HUES6 (cell line): ENCODE measurements around the gene ATP5F1D.
"Not testable (repeated sequence)": the region's sequence is repeated elsewhere in the genome, so short reads cannot be mapped to it uniquely, and the experiment has no call there.

Experiments used
- H3K27ac ChIP-seq: 2 replicates; pipeline ENCODE4 v1.7.0; 2013; ENCODE audit warnings: low read depth, mild to moderate bottlenecking, low read length, inconsistent platforms
- H3K27me3 ChIP-seq: 2 replicates; pipeline ENCODE4 v1.6.1; 2013; ENCODE audit warnings: low read length; ENCODE audit not compliant: control insufficient read depth, insufficient read depth
- H3K36me3 ChIP-seq: 2 replicates; pipeline ENCODE4 v1.6.1; 2013; ENCODE audit warnings: low read length; ENCODE audit not compliant: control insufficient read depth, insufficient read depth
- H3K4me1 ChIP-seq: 2 replicates; pipeline ENCODE4 v1.6.1; 2013; ENCODE audit warnings: low read length; ENCODE audit not compliant: control insufficient read depth, insufficient read depth
- H3K4me3 ChIP-seq: 2 replicates; pipeline ENCODE4 v1.5.1; 2013; ENCODE audit warnings: low read depth, low read length
- H3K9ac ChIP-seq: one replicate; pipeline ENCODE4 v1.6.1; 2013; ENCODE audit warnings: mild to moderate bottlenecking, low read length
- H3K9me3 ChIP-seq: 2 replicates; pipeline ENCODE4 v1.6.1; 2013; ENCODE audit warnings: low read depth, low read length; ENCODE audit not compliant: control insufficient read depth, insufficient read depth

The ATP5F1D gene

DNA sequence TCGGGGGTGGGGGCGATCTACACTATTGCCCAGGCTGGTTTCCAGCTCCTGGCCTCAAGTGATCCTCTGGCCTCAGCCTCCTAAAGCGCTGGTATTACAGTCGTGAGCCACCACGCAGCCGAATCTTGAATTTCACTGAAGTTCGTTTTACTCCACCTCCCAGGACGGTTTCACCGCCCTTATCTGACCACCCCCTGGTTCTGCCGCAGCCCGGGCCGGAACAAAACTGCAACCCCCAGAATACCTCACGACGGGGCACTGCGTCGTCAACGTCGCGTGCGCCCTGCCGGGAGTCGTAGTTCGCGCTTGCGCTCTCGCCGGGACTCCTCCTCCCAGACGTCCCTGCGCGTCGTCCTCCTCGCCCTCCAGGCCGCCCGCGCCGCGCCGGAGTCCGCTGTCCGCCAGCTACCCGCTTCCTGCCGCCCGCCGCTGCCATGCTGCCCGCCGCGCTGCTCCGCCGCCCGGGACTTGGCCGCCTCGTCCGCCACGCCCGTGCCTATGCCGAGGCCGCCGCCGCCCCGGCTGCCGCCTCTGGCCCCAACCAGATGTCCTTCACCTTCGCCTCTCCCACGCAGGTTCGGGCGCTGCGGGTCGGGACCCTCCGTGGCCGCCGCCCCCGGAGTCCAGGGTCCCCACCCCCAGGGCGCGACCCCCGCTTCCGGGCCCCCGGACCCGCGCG lies at the start of gene ATP5F1D:
Gene ATP5F1D (plus strand): TSS at position 335 of the 679 bp plus-strand sequence. CDS start 100 bp downstream, at position 435.
- H3K9ac ChIP-seq: peak within 1 kb of the TSS; percentile 74
- H3K9me3 ChIP-seq: no peaks in the 10 kb centered on the region
- H3K4me1 ChIP-seq: peaks cover 18% of the 10 kb centered on the region
- 0 out of 2 replicates have a peak, but pooled peaks cover 3% of the 10 kb centered on the region for H3K36me3 ChIP-seq
- no peaks in the 10 kb centered on the region for H3K27me3 ChIP-seq
- peak within 1 kb of the TSS; percentile 39; the same call in 1 of the 2 replicates for H3K27ac ChIP-seq
- H3K4me3 ChIP-seq: peak within 1 kb of the TSS; percentile 89

DNA sequence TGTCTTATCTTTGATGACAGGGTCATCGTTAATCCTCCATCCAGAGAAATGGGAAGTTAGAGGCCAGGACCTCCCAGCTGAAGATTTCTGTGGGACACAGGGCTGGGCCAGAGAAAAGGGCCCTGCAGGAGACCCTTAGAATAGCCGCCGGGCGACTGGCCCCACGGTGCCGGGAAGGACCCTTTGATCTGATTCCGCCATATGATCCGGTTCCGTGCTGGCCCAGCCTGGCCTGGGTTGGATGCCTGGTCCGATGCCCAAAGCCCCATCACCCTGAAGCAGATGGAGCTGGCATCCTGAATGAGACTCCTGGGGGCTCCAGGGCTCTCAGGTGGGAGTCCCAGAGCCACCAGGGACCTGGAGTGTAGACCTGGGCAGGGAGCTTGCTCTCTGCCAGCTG lies 42.0 kb upstream of the ATP5F1D start:
- Histone ChIP-seq H3K4me1 (no peaks in the 10 kb centered on the region), H3K9ac (no peak overlapping the region), H3K27me3 (no peaks in the 10 kb centered on the region), H3K27ac (no peak overlapping the region), H3K36me3 (no peaks in the 10 kb centered on the region), H3K9me3 (no peaks in the 10 kb centered on the region), H3K4me3 (no peak overlapping the region)

DNA sequence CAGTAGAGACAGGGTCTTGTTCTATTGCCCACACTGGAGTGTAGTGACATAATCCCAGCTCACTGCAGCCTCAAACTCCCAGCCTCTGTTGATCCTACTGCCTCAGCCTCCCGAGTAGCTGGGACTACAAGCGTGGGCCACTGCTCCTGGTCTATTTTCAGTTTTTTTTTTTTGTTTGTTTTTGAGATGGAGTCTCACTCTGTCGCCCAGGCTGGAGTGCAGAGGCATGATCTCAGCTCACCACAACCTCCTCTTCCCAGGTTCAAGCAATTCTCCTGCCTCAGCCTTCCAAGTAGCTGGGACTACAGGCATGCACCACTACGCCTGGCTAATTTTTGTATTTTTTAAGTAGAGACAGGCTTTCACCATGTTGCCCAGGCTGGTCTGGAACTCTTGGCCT lies 40.9 kb upstream of the ATP5F1D start:
- not testable (repeated sequence) for H3K9ac ChIP-seq, H3K9me3 ChIP-seq, H3K27me3 ChIP-seq, H3K27ac ChIP-seq, H3K4me3 ChIP-seq, H3K36me3 ChIP-seq, H3K4me1 ChIP-seq

DNA sequence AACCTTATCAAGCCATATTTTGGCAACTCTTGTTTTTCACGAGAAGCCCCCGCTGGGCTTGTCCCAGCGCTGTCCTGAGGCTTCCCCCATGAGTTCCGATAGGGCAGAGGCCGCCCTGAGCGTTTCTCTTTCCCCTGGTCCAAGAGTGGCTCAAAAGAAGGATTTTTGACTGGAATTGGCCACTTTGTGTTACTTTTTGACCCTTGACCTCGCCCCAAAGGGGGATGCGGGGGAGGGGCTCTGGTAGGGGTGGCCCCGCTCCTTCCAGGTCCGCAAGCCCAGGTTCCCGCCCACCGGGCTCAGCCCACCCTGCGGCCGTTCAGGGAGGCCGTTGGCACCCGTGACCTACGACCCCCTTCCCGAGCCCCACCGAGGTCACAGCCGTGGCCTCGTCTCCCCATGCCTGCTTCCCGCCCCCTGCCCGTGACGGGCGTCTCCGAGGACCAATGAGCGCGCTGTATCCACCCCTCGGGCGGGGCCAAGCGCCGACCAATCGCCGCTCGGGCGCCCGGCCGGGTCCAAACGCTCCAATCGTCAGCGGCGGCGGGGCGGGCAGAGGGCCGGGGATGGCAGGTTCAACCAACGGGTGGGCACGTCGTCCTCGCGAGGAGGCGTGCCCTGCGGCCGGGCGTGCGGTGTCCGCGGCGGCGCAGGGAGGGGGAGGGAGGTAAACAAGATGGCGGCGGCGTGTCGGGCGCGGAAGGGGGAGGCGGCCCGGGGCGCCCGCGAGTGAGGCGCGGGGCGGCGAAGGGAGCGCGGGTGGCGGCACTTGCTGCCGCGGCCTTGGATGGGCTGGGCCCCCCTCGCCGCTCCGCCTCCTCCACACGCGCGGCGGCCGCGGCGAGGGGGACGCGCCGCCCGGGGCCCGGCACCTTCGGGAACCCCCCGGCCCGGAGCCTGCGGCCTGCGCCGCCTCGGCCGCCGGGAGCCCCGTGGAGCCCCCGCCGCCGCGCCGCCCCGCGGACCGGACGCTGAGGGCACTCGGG lies 36.1 kb upstream of the ATP5F1D start, which contains the start of gene STK11:
Gene STK11 (plus strand): TSS at position 665 of the 986 bp plus-strand sequence. CDS start 1,136 bp downstream, outside the sequence.
- Histone ChIP-seq H3K36me3 (peaks cover 7% of the 10 kb centered on the region), H3K4me1 (peaks cover 13% of the 10 kb centered on the region), H3K9ac (peak within 1 kb of the TSS; percentile 91), H3K4me3 (peak within 1 kb of the TSS; percentile 98), H3K9me3 (no peaks in the 10 kb centered on the region), H3K27me3 (no peaks in the 10 kb centered on the region), H3K27ac (peak within 1 kb of the TSS; percentile 85)

DNA sequence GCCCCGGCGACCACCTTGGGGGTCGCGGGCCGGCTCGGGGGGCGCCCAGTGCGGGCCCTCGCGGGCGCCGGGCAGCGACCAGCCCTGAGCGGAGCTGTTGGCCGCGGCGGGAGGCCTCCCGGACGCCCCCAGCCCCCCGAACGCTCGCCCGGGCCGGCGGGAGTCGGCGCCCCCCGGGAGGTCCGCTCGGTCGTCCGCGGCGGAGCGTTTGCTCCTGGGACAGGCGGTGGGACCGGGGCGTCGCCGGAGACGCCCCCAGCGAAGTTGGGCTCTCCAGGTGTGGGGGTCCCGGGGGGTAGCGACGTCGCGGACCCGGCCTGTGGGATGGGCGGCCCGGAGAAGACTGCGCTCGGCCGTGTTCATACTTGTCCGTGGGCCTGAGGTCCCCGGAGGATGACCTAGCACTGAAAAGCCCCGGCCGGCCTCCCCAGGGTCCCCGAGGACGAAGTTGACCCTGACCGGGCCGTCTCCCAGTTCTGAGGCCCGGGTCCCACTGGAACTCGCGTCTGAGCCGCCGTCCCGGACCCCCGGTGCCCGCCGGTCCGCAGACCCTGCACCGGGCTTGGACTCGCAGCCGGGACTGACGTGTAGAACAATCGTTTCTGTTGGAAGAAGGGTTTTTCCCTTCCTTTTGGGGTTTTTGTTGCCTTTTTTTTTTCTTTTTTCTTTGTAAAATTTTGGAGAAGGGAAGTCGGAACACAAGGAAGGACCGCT lies 35.2 kb upstream of the ATP5F1D start:
- no peaks in the 10 kb centered on the region for H3K9me3 ChIP-seq
- peak overlapping the region; percentile 91 for H3K9ac ChIP-seq
- H3K4me3 ChIP-seq: peak overlapping the region; percentile 98
- H3K36me3 ChIP-seq: peaks cover 11% of the 10 kb centered on the region
- H3K27me3 ChIP-seq: no peaks in the 10 kb centered on the region
- peak overlapping the region; percentile 33; the same call in 1 of the 2 replicates for H3K27ac ChIP-seq
- H3K4me1 ChIP-seq: peaks cover 13% of the 10 kb centered on the region

DNA sequence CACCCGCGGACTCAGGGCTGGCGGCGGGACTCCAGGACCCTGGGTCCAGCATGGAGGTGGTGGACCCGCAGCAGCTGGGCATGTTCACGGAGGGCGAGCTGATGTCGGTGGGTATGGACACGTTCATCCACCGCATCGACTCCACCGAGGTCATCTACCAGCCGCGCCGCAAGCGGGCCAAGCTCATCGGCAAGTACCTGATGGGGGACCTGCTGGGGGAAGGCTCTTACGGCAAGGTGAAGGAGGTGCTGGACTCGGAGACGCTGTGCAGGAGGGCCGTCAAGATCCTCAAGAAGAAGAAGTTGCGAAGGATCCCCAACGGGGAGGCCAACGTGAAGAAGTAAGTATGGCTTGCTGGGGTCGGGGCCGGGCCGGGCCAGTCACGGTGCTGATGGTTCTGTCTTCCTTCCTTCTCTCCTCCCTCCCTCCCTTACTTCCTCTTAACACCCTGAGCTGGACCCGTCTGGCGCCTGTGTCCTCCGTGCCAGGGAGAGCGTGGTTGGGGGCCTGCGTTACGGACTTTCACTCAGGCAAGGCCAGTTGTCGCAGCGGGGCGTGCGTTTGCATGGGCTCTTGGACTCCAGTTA lies 34.6 kb upstream of the ATP5F1D start:
- Histone ChIP-seq H3K27me3 (no peaks in the 10 kb centered on the region), H3K9ac (peak overlapping the region; percentile 91), H3K27ac (peak overlapping the region; percentile 33; the same call in 1 of the 2 replicates), H3K4me3 (peak overlapping the region; percentile 98), H3K4me1 (peaks cover 20% of the 10 kb centered on the region), H3K36me3 (peaks cover 11% of the 10 kb centered on the region), H3K9me3 (no peaks in the 10 kb centered on the region)

DNA sequence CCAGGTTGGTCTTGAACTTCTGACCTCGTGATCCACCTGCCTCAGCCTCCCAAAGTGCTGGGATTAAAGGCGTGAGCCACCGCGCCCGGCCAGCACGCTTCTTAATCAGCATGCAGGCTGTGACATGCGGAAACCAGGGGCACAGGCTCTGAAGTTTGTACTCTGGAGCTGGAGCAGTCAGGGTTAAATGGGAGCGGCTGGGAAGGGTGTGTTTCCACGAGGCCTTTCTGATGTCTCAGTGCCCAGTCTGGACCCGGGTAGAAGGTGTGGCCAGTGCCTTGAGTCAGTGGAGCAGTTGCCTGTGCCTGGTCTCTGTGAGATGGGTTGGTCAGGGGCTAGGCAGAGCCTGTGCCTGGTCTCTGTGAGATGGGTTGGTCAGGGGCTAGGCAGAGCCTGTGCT lies 32.7 kb upstream of the ATP5F1D start:
- Histone ChIP-seq H3K4me1 (peaks cover 26% of the 10 kb centered on the region), H3K36me3 (peaks cover 20% of the 10 kb centered on the region)
- not testable (repeated sequence) for H3K4me3 ChIP-seq, H3K27ac ChIP-seq, H3K27me3 ChIP-seq, H3K9me3 ChIP-seq, H3K9ac ChIP-seq

DNA sequence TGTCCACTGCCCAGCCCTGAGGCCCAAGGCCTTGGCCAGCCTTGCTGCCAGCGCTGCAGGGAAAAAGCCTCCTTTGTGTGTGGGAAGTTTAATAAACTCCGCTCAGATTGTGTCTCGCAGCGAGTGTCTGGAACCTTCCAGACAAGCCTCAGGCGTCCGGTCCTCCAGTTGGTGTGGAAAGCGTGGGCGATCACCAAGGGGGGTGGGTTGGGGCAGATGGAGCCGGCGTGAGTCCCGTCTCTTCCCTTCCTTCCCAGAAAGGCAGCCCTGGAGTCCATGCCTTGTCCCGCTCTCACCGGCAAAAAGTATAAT lies 31.4 kb upstream of the ATP5F1D start:
- peaks cover 20% of the 10 kb centered on the region for H3K36me3 ChIP-seq
- H3K27ac ChIP-seq: peak overlapping the region; percentile 29; the same call in 1 of the 2 replicates

DNA sequence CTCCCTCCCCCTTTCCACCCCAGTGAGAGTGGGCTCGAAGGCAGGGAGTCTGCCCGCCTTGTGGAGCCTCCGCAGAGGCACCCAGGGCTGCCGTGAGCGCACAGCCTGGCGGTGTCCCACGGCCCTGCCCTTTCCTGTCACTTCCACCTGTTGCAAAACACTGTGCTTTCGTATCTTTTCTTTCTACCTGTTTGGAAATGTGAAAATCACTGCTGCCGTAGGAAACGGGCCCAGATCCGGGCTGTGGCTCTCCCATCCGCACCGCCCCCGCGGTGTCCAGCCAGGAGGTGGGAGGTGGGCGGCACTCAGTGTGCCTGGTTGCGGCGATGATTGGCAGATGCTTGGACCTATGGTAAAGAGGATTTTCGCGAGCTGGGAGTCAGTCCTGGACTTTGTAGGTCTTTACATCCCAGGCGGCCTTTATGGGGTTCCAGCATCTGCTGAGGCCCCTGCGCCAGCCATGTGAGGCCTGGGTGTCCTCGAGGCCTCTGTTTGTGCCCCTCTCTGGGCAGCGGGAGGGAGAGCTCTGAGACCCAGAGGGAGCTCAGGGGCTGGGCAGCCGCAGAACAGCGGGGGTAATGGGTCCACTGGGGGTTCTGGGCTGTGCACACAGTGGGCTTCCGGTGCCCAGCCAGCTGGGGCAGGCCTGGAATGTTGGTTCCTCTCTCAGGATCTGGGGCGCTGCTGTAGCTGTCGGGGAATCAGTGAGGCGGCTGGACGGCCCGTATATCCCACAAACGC lies 29.9 kb upstream of the ATP5F1D start:
- Histone ChIP-seq H3K4me1 (peaks cover 42% of the 10 kb centered on the region), H3K9me3 (no peaks in the 10 kb centered on the region), H3K27ac (no peak overlapping the region), H3K9ac (no peak overlapping the region), H3K4me3 (no peak overlapping the region), H3K36me3 (peaks cover 20% of the 10 kb centered on the region), H3K27me3 (no peaks in the 10 kb centered on the region)

More for the DNA sequence above, 31.4 kb upstream of the ATP5F1D start:
- Histone ChIP-seq H3K4me1 (peaks cover 36% of the 10 kb centered on the region), H3K9me3 (no peaks in the 10 kb centered on the region), H3K27me3 (no peaks in the 10 kb centered on the region), H3K4me3 (no peak overlapping the region), H3K9ac (no peak overlapping the region)
